COLO668 (cell line): ENCODE results near the gene SPON2.

Source experiments
- DNase-seq: peaks from one replicate; lab custom pipeline; 2025; ENCODE audit not compliant: unreplicated experiment; lab: John Stamatoyannopoulos, UW

SPON2 gene

DNA sequence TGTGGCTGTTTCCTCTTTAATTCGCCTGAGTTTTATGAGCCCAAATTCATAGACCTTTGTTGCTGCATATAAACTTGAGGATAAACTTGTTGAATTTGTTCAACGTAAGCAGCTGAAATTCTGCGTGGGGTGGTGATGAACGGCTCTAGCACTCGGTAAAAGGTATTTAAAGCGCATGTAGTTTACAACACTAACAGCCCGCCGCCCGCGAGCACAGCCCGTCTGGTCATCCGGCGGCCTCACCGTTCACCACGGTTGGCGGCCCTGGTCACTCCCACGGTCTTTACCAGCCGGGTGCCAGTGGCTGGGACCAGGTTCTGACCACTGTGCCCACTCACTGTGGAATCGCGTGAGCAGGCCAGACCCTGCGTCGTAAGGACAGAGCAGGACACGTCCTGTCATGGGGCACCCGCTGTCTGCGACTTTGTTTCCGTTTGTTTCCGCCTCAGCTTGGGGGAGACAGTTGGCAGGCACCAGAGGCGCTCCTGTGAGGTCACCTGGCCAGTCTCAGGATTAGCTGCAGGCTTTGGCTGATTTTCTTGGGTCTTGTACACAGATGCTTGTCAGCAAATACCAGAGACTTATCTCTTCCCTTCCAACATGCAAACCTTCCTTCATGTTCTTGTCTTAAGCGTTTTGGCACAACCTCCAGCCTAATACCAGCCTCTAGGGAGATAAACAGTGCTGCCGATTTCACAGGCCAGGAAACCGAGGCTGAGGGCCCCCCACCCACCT, 36.8 kb upstream of the SPON2 start:
- DNase-seq: no peak

DNA sequence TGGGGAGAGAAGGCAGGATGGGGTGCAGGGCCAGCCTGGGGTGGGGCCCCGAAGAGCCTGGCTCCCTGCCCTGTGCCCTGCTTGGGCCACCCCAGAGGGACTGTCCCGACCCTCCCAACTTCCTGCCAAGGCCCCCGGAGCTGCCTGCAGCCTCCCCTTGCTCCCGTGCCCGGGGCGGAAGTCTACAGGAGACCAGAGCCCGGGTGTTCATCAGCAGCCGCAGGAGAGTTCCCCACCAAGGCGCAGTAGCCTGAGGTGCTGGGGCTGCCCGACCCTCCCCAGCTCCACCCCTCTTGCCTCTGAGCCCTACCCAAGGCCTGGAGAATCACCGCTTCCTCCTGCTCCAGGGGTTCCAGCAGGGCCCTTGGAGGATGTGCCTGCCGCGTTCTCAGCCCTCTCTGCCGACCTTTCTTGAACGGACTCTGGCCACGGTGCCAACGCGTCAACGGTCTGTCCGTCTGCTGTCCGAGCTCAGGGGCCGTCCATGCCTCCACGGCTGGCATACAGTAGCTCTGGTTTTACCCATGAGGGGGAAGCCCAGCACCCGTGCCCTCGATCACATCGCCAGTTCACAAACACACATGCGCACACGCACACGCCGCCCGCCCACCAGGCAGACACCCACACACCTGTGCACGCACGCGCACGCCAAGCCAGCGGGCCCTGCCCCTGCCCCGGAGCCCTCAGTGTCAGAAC, 36.0 kb upstream of the SPON2 start:
- no peak for DNase-seq

DNA sequence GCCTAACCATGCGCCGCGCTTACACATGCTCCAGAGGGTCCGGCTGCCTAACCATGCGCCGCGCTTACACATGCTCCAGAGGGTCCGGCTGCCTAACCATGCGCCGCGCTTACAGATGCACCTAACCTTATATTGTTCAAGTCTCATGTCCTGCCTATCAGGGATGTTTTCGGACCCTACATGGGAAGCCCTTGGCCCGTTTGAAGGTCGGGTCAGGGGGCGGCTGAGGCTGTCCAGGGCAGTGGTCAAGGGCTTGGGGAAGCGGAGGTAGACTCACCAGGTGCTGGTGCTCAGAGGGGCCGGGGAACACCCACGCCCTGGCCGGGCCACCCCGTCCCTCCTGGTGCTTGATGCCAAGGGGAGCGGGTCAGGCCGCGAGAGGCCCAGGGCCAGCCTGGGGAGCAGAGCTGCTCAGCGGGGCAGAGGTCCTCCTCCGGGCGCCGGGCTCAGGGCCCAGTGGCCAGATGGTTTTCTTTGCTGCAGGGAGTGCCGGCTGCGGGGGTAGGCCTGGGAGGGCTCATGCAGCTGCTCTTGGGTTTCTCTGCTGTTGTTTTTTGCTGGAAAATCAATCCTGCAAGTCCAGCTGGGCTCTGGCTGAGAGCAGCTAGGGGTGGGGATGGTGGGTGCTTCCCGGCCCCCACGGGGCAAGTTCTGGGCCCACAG, 35.4 kb upstream of the SPON2 start:
- DNase-seq: peak; percentile 10

DNA sequence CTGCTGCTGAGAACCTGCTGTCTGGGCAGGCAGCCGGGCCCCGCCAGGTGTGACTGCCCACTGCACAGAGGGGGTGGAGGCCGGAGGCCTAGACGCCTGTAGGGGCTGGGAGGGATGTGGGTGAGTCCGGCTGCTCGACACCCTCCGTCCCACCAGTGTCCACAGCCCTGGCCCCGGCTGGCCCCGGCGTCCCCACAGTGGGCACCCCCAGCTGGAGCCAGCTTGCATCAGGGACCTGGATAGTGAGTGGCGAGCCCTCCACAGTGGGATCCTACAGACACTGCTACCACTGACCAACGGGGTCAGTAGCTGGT, 34.7 kb upstream of the SPON2 start:
- no peak for DNase-seq

DNA sequence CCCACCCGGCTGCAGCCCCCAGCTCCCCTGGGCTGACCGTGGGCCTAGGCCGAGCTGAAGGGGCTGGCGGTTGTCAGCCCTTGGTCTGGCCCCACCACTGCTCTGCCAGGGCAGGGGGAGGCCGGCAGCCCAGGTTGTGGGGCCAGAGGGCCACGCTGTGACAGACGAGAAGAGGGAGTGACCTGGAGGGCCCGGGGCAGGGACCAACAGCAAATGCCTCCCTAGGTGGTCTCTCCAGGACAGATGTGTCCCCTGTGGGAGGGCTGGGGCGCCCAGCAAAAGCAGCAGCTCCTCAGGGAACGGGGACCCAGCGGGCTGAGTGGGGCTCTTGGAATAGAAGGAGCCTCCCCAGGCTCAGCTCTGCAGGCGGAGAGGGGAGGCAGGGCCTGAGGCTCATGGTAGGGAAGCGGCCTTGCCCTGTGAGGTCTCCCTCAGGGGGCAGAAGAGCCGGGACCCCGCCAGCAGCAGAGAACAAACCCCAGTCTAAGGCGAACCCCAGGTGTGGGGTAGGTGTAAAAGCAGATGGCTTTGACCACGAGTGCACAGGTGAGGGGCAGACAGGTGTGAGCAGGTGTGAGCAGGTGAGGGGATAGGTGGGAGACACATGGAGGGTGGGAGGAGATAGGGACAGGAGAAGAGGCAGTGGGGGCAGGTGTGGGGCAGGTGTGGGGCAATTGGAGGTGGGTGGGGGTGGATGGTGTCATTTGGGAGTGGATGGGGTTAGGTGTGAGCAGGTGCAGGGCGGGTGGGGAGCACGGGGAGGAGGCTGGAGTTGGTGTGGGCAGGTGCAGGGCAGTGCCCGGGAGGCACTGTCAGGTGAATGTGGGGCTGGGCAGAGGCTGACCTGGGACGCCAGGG, 34.1 kb upstream of the SPON2 start:
- peak; percentile 59 for DNase-seq

DNA sequence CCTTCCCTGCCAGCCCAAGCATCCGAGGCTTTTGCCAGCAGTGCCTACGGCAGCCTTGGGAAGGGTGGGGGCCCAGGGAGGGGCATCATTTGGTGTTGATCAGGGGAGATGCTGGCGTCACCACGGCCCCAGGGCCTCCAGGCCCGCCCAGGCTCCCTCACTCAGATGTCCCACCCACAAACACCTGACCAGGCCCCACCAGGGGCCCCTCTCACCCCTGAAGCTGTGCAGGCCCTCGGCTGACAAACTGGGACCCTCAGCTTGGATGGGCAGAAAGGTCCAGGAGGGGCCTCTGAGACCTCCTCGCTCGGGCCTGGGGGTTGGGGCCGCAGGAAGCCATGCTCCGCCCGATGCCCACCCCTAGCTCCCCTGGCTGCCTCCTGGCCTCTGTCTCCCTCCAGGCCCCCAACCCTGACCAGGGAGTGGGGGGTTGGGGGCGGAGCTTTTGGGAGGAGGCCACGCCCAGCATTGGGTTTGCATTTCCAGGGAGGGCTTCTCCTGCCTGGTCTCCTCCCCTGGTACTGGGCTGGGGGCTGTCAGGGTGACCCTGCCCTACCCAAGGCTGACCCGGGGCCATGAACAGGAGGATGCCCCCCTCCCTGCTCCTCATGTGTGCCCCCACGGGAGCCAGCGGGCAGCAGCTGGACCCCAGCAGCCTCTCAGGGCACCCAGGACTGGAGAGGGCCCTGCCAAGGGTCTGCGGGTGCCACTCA, 33.4 kb upstream of the SPON2 start:
- DNase-seq: no peak

DNA sequence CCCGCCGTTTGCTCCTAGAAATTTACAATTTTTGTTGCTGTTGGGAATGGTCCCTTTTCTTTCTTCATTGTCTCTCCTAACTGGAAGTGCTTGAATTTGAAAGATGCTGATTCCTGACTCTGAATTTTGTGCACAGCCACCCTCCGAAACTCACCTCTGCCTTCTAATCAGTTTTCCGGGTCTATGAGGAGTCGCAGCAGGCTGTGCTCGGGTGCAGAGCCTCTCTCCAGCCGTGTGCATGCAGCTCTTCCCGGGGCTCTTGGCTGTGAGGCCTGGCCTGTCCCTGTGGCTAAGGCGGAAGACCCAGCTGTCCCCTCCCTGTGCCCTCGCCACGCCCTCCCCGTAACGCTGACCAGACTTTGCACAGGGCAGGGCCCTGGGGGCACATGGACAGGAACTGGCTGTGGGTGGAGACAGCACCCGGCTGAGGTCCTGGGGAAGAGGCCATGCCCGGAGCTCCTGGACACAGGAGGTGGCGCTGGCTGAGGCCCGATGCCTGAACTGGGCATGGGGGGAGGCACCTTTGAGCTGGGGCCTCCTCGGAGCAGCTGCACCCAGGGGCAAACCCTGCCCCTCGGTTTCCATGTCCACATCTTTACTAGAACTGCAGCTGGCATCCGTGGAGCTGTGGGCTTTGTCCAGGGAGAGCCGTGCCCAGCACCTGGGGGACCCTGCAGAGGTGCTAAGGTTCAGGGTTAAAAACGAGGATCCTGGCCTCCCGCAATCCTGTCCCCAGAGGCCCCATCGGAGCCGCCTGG, 32.6 kb upstream of the SPON2 start:
- DNase-seq: no peak

DNA sequence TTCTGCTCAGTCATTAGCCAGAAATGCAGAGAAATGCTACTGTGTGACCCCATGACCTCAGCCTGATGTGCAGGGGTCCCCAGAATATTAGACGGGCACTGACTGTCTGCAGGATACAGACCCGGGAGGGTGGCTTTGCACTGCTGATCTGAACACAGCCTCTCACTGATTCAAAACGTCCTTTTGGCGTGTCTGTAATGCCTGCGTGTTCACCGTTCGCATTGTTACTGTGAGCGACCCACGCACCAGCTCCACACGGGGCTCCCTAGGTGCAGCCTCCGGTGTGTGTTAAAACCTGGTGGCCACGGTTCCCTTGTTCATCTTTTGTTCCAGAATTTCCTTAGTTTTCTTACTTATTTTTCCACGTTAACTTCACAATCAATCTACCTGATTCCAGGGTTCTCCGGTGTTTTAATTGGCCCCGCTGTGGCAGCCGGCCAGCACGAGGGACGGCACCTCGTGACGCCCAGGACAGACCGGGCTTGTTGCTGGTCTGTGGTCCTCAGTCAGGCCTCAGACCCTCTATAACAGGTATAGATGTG, 32.0 kb upstream of the SPON2 start:
- no peak for DNase-seq

DNA sequence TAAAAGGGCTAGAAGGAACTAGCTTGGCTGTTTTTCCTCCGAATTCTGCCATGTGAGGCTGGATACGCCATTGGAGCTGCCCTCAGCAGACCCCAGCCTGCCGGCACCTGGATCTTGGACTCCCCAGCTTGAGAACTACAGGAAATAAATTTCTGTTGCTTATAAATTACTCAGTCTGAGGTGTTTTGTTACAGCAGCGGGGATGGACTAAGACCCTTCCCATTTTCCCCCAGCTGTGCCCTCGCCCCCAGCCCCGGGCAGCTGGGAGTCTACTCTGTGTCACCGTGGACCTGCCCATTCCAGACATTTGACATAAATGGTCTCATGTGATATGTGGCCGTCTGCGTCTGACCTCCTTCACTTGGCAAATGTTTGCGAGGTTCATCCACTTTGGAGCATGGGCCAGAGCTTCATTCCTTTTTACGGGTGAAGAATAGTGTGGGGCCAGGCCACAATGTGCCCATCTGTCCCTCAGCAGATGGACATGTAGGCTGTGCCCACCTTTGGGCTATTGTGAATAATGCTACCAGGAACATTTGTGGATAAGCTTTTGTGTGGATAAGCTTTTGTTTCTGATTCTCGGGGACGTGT, 30.7 kb upstream of the SPON2 start:
- DNase-seq: no peak

DNA sequence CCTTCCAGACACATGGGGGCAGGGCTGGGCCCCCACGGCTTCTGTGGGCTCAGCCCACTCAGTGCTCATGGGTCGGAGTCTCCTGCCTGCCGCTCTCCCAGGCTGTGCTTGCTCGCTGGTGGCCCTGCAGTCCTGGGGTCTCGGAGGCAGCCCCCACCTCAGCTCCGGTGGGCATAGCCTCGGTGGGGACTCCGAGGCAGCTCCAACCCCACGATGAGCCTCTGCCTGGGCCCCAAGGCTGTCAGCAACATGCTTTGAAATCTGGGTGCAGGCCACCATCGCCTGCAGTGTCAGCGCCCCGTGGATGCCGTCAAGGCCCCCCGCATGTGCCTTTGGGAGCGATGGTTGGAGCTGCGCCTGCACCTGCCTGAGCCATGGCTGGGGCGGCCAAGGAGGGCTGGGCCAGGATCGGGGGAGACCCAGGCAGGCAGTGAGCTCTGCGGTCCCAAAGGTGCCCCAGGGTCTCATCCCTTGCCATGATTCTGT, 30.2 kb upstream of the SPON2 start:
- DNase-seq: no peak

DNA sequence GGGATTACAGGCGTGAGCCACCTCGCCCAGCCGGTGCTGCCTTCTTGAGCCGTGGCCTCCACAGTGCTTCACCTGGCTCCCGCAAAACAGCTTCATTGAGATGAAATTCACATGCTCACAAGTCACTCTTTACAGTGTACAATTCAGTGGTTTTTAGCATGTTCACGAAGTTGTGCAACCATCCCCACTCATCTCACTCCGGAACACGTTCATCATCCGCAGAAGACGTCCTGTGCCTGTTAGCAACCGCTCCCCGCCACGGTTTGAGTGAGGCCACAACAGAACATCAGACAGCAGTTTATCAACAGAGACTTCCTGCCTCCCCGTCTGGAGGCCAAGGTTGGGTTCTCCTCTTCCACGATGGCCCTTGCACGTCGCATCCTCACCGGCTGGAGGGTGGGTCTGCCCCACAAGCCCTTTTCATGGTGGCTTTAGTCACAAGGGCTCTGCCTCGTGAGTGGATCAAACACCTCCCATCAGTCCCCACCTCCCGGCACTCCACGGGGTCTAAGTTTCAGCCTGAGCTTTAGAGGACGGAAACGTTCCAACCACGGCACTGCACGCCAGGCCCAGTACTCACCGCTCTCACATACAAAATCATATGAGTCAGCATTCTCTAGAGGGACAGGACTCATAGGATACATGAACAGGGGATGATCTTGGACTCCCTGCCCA, 29.6 kb upstream of the SPON2 start:
- DNase-seq: no peak

DNA sequence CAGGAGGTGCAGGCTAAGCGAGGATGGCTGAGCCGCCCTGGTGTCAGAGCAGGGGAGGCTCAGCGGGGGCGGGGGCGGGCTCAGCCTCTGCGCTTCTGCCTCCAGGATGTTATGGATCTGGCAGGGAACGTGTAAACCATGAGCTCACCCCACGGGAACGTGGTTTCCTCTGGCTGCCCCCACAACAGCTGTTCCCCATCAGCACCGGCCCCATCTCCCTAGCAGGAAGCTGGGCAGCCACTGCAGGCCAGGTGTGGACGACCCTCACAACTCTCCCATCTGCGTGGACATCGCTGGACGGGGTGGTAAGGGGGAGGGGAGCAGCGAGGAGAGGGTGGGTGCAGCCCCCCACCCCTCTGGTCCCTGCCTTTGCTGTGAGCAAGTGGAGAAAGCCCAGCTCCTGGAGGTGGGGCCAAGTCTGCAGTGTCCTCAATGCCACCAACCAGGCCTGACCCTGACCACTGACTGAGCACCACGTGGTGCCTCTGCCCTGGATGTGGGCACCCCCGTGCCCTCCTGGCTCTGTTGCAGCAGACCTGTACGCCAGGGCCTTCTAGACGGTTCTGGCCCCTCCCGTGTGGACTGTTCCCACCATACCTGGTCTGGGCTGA, 28.1 kb upstream of the SPON2 start:
- no peak for DNase-seq

DNA sequence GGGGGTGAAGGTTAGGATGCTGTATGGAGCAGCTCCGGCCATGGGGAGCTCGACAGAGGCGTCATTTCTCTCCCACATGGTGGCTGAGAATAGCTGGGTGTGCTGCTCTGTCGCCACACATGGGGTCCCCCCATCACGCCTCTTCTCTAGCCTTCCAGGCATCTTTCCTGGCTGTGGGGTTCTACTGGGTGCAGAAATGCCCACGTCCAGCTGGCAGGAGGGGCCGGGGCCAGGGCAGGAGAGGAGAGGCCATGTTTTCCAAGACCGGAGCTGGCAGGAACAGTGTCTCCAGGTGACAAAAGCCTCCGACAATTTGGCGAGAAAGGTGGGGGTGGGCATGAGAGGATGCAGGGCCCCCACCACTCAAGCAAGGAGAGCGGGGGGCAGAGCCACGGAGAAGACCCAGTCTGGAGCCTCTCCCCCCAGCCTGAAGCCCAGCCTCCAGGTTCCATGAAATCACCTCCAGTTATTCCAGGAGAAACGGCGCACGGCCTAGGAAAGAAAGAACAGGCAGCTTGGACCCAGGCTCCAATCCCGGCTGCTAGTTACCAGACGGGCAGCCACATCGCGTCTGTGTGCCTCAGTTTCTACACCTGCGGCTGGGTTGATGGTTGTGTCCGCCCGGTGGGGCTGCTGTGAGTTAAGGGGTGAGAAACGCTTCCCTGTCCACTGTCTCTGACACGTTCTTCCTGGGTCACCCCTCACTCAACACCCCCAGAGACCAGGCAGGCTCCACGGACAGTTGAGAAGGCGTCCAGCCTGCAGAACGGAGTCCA, 27.4 kb upstream of the SPON2 start:
- no peak for DNase-seq

DNA sequence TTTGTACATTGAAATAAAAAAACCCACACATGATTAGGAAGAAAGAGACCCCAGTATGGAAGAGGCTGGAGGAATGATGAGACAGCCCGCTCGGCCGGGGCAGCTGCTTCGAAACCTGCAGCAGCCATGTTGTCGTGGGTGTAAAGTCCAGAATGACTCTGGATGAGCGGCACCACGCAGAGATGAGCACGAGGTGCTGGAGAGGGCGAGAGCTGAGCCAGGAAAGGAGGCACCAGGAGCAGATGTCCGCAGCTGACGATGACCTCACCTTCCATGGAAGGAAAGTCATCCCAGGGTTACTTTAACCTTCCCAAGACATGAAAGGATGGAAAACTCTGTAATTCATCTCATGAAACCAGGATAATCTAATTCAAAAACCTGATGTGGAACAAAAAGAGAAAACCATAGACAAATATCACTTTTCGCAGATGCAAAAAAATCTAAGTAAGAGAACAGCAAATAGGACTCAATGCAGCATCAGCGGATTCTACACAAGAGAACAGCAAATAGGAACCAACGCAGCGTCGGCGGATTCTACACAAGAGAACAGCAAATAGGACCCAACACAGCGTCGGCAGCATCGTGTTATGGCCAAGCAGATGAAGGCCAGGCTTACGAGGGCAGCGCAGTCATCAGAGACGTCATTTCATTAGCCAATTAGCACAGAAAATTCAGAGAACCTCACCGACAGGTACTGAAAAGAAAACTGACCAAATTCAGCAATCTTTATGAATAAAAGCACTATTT, 25.9 kb upstream of the SPON2 start:
- DNase-seq: peak; percentile 46

DNA sequence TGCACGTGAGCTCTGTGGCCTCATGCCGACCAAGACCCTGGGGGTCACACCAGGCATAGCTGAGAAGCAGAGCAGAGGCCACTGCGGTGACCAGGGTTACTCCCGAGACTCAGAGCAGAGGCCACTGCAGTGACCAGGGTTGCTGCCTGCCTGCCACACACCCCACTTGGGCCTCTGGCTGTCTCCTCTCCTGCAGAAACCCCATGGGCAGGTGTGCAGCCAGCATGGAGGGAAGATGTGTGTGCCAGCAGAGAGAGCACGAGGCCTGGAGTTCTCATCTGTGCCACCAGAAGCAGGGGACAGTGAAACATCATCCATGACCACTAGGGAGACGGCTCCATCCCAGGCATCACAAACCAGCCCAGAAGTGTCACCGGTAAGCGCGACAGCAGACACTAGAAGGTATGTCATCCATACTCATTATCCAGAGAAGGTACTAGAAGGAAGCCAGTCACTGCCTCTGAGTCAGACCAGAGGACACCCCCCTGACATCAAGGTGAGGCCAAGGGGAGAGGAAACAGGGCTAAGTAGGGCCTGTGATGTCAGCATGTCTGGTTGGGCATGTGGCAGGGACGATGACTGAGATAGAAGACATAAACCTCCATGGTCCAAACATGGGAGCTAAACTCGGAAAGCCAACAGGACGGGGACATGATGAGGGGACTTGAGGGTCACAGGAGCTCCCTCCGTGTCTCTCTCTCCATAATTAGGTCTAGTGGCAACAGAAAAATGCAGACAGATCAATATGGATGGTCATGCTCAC, 24.2 kb upstream of the SPON2 start:
- no peak for DNase-seq

DNA sequence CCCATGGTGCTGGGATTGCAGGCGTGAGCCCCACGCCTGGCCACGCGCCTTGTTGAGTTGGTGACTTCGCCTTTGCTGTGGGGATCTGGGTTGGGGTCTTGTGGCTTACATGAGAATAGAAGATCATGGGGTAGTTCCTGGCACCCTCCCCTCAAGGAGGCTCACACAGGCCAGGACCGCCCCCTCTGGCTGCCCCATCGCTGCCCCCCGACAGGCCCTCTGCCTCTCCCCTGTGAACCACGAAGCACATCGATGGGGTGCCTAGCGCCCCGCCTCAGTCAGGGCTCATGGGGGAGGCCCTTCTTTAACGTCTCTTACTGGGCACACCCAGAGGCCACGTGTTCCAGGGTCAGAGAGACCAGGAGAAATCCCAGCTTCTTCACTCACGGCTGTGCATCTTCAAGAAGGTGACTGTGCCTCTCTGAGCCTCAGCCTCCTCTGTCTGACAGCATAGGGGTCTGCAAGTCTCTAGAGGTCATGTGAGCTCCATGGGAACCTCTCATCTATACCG, 23.6 kb upstream of the SPON2 start:
- no peak for DNase-seq
